Measurements from ENCODE around the gene WDR90. TPM values are rescaled to one million over a fixed set of nuclear protein-coding genes. Genes with fewer than 3 reads are reported as not detected.
A peak's percentile ranks its signal among the peaks of the same experiment; 100 is the strongest.

The WDR90 gene
- polyA plus RNA-seq, 3 donors = 0.13 to 16.5 (median 1.1) TPM

DNA sequence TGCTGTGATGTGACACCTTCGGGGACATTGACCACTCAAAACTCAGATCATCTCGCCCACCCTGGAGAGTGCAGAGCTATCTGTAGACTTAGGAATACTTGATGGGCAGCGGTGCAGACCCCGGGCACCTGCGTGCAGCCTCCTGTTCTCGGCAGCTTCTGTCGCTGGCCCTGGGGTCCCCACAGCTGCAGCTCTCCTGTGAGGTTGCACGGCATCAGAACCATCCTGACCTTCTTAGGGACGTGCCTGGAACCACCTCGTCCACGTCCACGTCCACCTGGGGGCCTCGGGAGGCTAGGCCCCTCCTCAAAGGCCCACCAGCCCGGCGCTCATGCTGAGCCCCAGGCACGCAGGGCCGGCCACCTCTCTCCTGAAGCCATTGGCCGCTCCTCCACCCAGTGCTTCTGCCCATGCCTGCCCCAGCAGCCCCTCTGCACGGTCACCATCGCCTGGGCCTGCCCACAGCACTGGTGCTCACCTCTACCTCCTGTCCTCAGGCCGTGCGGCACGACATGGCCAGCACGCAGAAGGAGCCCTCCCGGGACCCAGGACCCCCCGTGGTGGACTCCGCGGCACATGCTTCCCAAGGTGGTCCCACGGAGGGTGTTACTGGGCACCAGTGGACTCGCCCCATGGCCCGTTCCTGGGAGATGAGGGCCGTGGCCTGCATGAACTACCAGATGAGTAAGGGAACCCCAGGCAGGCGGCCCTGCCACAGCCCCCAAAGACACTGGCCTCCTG, 20.7 kb upstream of the WDR90 start:
- peaks cover 2% of the 10 kb centered on the region for H3K4me1 Mint-ChIP-seq
- Histone ChIP-seq H3K9me3 (replicated peaks in 1 of 2; ENCODE audit: control insufficient read depth in 1 of 2, insufficient read depth in 1 of 2, low read length in 2 of 2) (no peaks in the 10 kb centered on the region), H3K9ac (ENCODE audit: insufficient read depth, low read length, poor library complexity, severe bottlenecking) (no peak overlapping the region), H2AFZ (ENCODE audit: insufficient read depth, low read depth, low read length, poor library complexity, severe bottlenecking) (no peak overlapping the region), H3K27me3 (ENCODE audit: control insufficient read depth in 2 of 2, insufficient read depth in 2 of 2, low read length in 2 of 2) (no peaks in the 10 kb centered on the region), H3K79me2 (ENCODE audit: insufficient read depth, low read length) (peaks cover 5% of the 10 kb centered on the region), H3K36me3 (replicated peaks in 1 of 2; ENCODE audit: control insufficient read depth in 1 of 2, insufficient read depth in 2 of 2, low read length in 2 of 2) (peaks cover 43 to 57% of the 10 kb centered on the region in 2 donors), H3K4me2 (replicated peaks; ENCODE audit: extremely low read depth, low read length, poor library complexity, severe bottlenecking) (no peak overlapping the region), H3K4me1 (ENCODE audit: control insufficient read depth in 1 of 2, insufficient read depth in 2 of 2, low read length in 2 of 2) (peaks cover 4 to 18% of the 10 kb centered on the region in 2 donors), H4K20me1 (ENCODE audit: insufficient read depth, low read length) (peaks cover 59% of the 10 kb centered on the region), H3K27ac (ENCODE audit: low read depth in 1 of 2, low read length in 2 of 2) (no peak overlapping the region), H3K4me3 (replicated peaks in 1 of 3; ENCODE audit: low read depth in 2 of 3, low read length in 3 of 3) (no peak overlapping the region)
- no peaks in the 10 kb centered on the region for H3K9me3 Mint-ChIP-seq
- TF ChIP-seq CTCF (IDR thresholded peaks at IDR 0.05) = no peak
- peaks cover 2 to 12% (median 5%) of the 10 kb centered on the region in 3 donors for H3K27me3 Mint-ChIP-seq (ENCODE audit: low read depth in 3 of 3)
- no peak for DNase-seq
- 92% methylated on average over 29 of the region's 33 CpGs for whole genome bisulfite sequencing (ENCODE audit: insufficient coverage)
- intact Hi-C loops (cut with micrococcal nuclease) = no loop called here
- H3K36me3 Mint-ChIP-seq = peaks cover 31 to 51% of the 10 kb centered on the region in 2 donors
- no peak overlapping the region for H3K27ac Mint-ChIP-seq
- H3K4me3 Mint-ChIP-seq = no peak overlapping the region

DNA sequence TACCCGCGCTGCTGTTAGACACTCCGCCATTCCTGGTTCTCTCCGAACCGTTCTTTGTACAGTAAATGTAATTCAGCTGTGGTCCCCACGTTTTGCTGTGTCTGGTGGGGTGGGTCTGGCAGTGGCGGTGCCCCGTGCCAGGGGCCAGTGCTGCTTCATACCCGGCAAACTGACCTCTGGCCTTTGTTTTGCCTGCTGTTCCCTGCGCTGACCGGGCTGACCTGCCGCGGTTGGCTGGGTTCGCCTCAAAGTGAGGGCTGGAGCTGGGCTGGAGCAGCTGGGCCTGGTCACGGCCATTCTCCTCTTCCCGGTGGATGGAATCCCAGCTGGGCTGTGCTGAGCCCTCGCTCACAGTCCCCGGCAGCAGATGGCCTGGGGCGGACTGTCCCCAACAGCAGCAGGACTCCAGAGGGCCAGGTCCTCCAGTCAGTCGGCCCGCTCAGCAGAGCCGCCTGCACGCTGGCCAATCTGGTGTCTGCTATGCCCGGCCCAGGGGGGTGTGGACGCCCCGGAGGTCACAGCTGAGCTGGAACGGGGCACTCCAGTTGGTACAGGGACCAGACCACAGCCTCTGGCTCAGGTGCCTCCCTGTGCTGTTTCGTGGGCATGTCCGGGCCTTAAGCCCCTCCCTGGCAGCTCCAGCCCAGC, 19.9 kb upstream of the WDR90 start:
- Histone ChIP-seq H3K4me3 (replicated peaks in 1 of 3; ENCODE audit: low read depth in 2 of 3, low read length in 3 of 3) (no peak overlapping the region), H2AFZ (ENCODE audit: insufficient read depth, low read depth, low read length, poor library complexity, severe bottlenecking) (no peak overlapping the region), H3K4me1 (ENCODE audit: control insufficient read depth in 1 of 2, insufficient read depth in 2 of 2, low read length in 2 of 2) (peaks cover 4 to 18% of the 10 kb centered on the region in 2 donors), H4K20me1 (ENCODE audit: insufficient read depth, low read length) (peaks cover 56% of the 10 kb centered on the region), H3K9me3 (replicated peaks in 1 of 2; ENCODE audit: control insufficient read depth in 1 of 2, insufficient read depth in 1 of 2, low read length in 2 of 2) (no peaks in the 10 kb centered on the region), H3K79me2 (ENCODE audit: insufficient read depth, low read length) (peaks cover 2% of the 10 kb centered on the region), H3K4me2 (replicated peaks; ENCODE audit: extremely low read depth, low read length, poor library complexity, severe bottlenecking) (no peak overlapping the region), H3K27ac (ENCODE audit: low read depth in 1 of 2, low read length in 2 of 2) (no peak overlapping the region), H3K36me3 (replicated peaks in 1 of 2; ENCODE audit: control insufficient read depth in 1 of 2, insufficient read depth in 2 of 2, low read length in 2 of 2) (peaks cover 43 to 57% of the 10 kb centered on the region in 2 donors), H3K27me3 (ENCODE audit: control insufficient read depth in 2 of 2, insufficient read depth in 2 of 2, low read length in 2 of 2) (no peaks in the 10 kb centered on the region), H3K9ac (ENCODE audit: insufficient read depth, low read length, poor library complexity, severe bottlenecking) (no peak overlapping the region)
- WGBS (ENCODE audit: insufficient coverage) = 92% methylated on average over 29 of the region's 29 CpGs
- peaks cover 30 to 50% of the 10 kb centered on the region in 2 donors for H3K36me3 Mint-ChIP-seq
- TF ChIP-seq CTCF (IDR thresholded peaks at IDR 0.05) = no peak
- no peak for DNase-seq
- intact Hi-C loops (cut with micrococcal nuclease) = no loop called here
- H3K27ac Mint-ChIP-seq = peak overlapping the region in 2 of 7 donors; percentile 33 to 41
- H3K27me3 Mint-ChIP-seq (ENCODE audit: low read depth in 3 of 3) = peaks cover 2 to 12% (median 5%) of the 10 kb centered on the region in 3 donors
- H3K4me1 Mint-ChIP-seq = peaks cover 2% of the 10 kb centered on the region
- no peak overlapping the region for H3K4me3 Mint-ChIP-seq
- H3K9me3 Mint-ChIP-seq = no peaks in the 10 kb centered on the region
